GM12878 (cell line): ENCODE measurements around the gene CDH4.

Experiments
- CHD1 ChIP-seq: IDR thresholded peaks from 2 replicates; pipeline ENCODE4 v1.6.1; 2012; ENCODE audit warnings: low read depth, low read length, improper control_type of control experiment
- CTCF ChIP-seq, 3 experiments: IDR thresholded peaks in 2 of 3; conservative IDR thresholded peaks in 1 of 3; 2 replicates each; pipeline ENCODE4 v1.5.1; 2011; ENCODE audit warnings: low read depth in 3 of 3, low read length in 3 of 3, mild to moderate bottlenecking in 3 of 3, control low read depth in 2 of 3, moderate library complexity in 2 of 3, inconsistent platforms in 1 of 3, mixed read lengths in 1 of 3; ENCODE audit not compliant: control insufficient read depth in 2 of 3, insufficient read depth in 1 of 3; ENCODE audit errors: extremely low read depth in 1 of 3
- EP300 ChIP-seq, 2 experiments: fragments of 150-350 bp in 1 of 2; IDR thresholded peaks; 2 replicates each; pipeline ENCODE4 v1.6.1; 2011 to 2012; ENCODE audit warnings: low read depth in 2 of 2, low read length in 2 of 2, borderline replicate concordance in 1 of 2, improper control_type of control experiment in 1 of 2, inconsistent platforms in 1 of 2; ENCODE audit not compliant: control insufficient read depth in 1 of 2
- HDAC2 ChIP-seq: fragments of 200-600 bp; sonication (generic); IDR thresholded peaks from 2 replicates; pipeline ENCODE4 v1.6.1; 2017
- JUNB ChIP-seq: IDR thresholded peaks from 2 replicates; pipeline ENCODE4 v1.6.1; 2016; ENCODE audit warnings: antibody characterized with exemption, mild to moderate bottlenecking
- KDM1A ChIP-seq: fragments of 200-600 bp; sonication (generic); IDR thresholded peaks from 2 replicates; pipeline ENCODE4 v1.6.1; 2016; ENCODE audit warnings: borderline replicate concordance
- POLR2A ChIP-seq: IDR thresholded peaks from 2 replicates; pipeline ENCODE4 v1.6.1; 2011; ENCODE audit warnings: low read depth, mild to moderate bottlenecking, low read length
- POLR2AphosphoS5 ChIP-seq: IDR thresholded peaks from 2 replicates; pipeline ENCODE4 v1.6.1; 2011; ENCODE audit warnings: mild to moderate bottlenecking, low read length, inconsistent platforms
- SP1 ChIP-seq: IDR thresholded peaks from one replicate; pipeline ENCODE4 v1.6.1; 2011; ENCODE audit warnings: low read depth, low read length
- YY1 ChIP-seq: IDR thresholded peaks from 2 replicates; pipeline ENCODE4 v1.6.1; 2011; ENCODE audit warnings: low read depth, mild to moderate bottlenecking, low read length
- ZNF24 ChIP-seq: fragments of 450-650 bp; IDR thresholded peaks from 2 replicates; pipeline ENCODE4 v1.6.1; 2017; ENCODE audit warnings: antibody characterized with exemption, mild to moderate bottlenecking
- TF ChIP-seq, protein P1 (sequence below): fragments of 450-650 bp; IDR thresholded peaks from 2 replicates; pipeline ENCODE4 v1.6.1; 2017; ENCODE audit warnings: mild to moderate bottlenecking, low read depth, inconsistent platforms; ENCODE audit not compliant: poor library complexity, severe bottlenecking

DNA sequence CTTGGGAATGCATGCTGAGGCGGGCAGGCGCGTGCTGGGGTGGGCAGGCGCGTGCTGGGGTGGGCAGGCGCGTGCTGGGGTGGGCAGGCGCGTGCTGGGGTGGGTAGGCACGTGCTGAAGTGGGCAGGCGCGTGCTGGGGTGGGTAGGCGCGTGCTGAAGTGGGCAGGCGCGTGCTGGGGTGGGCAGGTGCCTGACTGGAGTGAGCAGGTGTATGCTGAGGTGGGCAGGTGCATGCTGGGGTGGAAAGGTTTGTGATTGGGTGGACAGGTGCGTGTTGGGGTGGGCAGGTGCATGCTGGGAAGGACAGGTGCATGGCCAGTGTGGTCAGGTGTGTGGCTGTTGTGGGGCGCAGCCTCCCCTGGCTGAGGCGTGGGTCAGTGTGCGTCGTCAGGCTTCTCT is 404.1 kb downstream of the CDH4 start:
- TF ChIP-seq POLR2A (no peak), ZNF24 (no peak), KDM1A (no peak), CTCF (IDR thresholded peaks at IDR 0.05 in 2 of 3, conservative IDR thresholded peaks at IDR 0.05 in 1 of 3; ENCODE audit: control insufficient read depth in 2 of 3, extremely low read depth in 1 of 3, insufficient read depth in 1 of 3, low read depth in 3 of 3, low read length in 3 of 3) (no peak), CHD1 (no peak), POLR2AphosphoS5 (no peak), EP300 (IDR thresholded peaks at IDR 0.05; ENCODE audit: borderline replicate concordance in 1 of 2, control insufficient read depth in 1 of 2, low read depth in 2 of 2, low read length in 2 of 2) (no peak), HDAC2 (no peak), YY1 (no peak), SP1 (no peak), JUNB (no peak)
- TF ChIP-seq, protein P1, sequence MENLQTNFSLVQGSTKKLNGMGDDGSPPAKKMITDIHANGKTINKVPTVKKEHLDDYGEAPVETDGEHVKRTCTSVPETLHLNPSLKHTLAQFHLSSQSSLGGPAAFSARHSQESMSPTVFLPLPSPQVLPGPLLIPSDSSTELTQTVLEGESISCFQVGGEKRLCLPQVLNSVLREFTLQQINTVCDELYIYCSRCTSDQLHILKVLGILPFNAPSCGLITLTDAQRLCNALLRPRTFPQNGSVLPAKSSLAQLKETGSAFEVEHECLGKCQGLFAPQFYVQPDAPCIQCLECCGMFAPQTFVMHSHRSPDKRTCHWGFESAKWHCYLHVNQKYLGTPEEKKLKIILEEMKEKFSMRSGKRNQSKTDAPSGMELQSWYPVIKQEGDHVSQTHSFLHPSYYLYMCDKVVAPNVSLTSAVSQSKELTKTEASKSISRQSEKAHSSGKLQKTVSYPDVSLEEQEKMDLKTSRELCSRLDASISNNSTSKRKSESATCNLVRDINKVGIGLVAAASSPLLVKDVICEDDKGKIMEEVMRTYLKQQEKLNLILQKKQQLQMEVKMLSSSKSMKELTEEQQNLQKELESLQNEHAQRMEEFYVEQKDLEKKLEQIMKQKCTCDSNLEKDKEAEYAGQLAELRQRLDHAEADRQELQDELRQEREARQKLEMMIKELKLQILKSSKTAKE: no peak
